ENCODE results near the gene IQCM.

DNA sequence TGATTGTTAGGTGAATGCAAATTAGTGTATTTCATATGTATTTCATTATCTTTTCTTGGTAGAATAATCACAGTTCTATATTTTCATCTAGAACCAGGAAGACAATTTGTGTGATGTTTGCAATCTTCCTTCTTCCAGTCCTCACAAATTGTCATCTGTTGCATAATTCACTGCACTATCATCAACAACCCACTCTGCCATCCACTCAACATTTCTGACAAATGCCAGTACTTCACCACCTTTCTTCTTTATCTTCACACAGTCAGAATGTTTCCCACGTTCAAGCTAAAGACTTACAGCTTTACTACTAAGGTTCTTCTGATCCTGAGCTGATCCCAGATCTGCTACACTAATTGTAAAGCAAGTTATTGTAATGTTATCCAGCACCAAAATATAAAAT is 107.8 kb downstream of the IQCM start:
- TF ChIP-seq CTCF (tag by site-specific recombination; IDR thresholded peaks at IDR 0.05) (no peak), ZNF629 (tag by site-specific recombination; IDR thresholded peaks at IDR 0.05) (no peak), ZNF580 (tag by site-specific recombination; IDR thresholded peaks at IDR 0.05) (no peak), ZNF280C (tag by site-specific recombination; IDR thresholded peaks at IDR 0.05) (no peak), ZNF670 (tag by site-specific recombination; IDR thresholded peaks at IDR 0.05; ENCODE audit: low read depth) (no peak), MYNN (tag by site-specific recombination; IDR thresholded peaks at IDR 0.05; ENCODE audit: borderline replicate concordance) (no peak), ZNF785 (tag by site-specific recombination; IDR thresholded peaks at IDR 0.05) (no peak), ZNF585B (tag by site-specific recombination; IDR thresholded peaks at IDR 0.05) (no peak), BCL11B (tag by site-specific recombination; IDR thresholded peaks at IDR 0.05; ENCODE audit: low read depth) (no peak)
- TF ChIP-seq, protein P1, sequence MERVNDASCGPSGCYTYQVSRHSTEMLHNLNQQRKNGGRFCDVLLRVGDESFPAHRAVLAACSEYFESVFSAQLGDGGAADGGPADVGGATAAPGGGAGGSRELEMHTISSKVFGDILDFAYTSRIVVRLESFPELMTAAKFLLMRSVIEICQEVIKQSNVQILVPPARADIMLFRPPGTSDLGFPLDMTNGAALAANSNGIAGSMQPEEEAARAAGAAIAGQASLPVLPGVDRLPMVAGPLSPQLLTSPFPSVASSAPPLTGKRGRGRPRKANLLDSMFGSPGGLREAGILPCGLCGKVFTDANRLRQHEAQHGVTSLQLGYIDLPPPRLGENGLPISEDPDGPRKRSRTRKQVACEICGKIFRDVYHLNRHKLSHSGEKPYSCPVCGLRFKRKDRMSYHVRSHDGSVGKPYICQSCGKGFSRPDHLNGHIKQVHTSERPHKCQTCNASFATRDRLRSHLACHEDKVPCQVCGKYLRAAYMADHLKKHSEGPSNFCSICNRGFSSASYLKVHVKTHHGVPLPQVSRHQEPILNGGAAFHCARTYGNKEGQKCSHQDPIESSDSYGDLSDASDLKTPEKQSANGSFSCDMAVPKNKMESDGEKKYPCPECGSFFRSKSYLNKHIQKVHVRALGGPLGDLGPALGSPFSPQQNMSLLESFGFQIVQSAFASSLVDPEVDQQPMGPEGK (tag by site-specific recombination; IDR thresholded peaks at IDR 0.05) = no peak
- TF ChIP-seq, protein P2, sequence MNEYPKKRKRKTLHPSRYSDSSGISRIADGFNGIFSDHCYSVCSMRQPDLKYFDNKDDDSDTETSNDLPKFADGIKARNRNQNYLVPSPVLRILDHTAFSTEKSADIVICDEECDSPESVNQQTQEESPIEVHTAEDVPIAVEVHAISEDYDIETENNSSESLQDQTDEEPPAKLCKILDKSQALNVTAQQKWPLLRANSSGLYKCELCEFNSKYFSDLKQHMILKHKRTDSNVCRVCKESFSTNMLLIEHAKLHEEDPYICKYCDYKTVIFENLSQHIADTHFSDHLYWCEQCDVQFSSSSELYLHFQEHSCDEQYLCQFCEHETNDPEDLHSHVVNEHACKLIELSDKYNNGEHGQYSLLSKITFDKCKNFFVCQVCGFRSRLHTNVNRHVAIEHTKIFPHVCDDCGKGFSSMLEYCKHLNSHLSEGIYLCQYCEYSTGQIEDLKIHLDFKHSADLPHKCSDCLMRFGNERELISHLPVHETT (tag by site-specific recombination; IDR thresholded peaks at IDR 0.05) = no peak
- TF ChIP-seq, protein P3, sequence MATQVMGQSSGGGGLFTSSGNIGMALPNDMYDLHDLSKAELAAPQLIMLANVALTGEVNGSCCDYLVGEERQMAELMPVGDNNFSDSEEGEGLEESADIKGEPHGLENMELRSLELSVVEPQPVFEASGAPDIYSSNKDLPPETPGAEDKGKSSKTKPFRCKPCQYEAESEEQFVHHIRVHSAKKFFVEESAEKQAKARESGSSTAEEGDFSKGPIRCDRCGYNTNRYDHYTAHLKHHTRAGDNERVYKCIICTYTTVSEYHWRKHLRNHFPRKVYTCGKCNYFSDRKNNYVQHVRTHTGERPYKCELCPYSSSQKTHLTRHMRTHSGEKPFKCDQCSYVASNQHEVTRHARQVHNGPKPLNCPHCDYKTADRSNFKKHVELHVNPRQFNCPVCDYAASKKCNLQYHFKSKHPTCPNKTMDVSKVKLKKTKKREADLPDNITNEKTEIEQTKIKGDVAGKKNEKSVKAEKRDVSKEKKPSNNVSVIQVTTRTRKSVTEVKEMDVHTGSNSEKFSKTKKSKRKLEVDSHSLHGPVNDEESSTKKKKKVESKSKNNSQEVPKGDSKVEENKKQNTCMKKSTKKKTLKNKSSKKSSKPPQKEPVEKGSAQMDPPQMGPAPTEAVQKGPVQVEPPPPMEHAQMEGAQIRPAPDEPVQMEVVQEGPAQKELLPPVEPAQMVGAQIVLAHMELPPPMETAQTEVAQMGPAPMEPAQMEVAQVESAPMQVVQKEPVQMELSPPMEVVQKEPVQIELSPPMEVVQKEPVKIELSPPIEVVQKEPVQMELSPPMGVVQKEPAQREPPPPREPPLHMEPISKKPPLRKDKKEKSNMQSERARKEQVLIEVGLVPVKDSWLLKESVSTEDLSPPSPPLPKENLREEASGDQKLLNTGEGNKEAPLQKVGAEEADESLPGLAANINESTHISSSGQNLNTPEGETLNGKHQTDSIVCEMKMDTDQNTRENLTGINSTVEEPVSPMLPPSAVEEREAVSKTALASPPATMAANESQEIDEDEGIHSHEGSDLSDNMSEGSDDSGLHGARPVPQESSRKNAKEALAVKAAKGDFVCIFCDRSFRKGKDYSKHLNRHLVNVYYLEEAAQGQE (tag by site-specific recombination; IDR thresholded peaks at IDR 0.05) = no peak
- TF ChIP-seq, protein P4, sequence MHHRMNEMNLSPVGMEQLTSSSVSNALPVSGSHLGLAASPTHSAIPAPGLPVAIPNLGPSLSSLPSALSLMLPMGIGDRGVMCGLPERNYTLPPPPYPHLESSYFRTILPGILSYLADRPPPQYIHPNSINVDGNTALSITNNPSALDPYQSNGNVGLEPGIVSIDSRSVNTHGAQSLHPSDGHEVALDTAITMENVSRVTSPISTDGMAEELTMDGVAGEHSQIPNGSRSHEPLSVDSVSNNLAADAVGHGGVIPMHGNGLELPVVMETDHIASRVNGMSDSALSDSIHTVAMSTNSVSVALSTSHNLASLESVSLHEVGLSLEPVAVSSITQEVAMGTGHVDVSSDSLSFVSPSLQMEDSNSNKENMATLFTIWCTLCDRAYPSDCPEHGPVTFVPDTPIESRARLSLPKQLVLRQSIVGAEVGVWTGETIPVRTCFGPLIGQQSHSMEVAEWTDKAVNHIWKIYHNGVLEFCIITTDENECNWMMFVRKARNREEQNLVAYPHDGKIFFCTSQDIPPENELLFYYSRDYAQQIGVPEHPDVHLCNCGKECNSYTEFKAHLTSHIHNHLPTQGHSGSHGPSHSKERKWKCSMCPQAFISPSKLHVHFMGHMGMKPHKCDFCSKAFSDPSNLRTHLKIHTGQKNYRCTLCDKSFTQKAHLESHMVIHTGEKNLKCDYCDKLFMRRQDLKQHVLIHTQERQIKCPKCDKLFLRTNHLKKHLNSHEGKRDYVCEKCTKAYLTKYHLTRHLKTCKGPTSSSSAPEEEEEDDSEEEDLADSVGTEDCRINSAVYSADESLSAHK (tag by site-specific recombination; IDR thresholded peaks at IDR 0.05) = no peak
- TF ChIP-seq, protein P5, sequence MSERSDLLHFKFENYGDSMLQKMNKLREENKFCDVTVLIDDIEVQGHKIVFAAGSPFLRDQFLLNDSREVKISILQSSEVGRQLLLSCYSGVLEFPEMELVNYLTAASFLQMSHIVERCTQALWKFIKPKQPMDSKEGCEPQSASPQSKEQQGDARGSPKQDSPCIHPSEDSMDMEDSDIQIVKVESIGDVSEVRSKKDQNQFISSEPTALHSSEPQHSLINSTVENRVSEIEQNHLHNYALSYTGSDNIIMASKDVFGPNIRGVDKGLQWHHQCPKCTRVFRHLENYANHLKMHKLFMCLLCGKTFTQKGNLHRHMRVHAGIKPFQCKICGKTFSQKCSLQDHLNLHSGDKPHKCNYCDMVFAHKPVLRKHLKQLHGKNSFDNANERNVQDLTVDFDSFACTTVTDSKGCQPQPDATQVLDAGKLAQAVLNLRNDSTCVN (tag by site-specific recombination; optimal IDR thresholded peaks at IDR 0.05) = no peak
